Breast epithelium (tissue), 4 donors: ENCODE results near the gene HSH2D. TPM values are rescaled to one million over a fixed set of nuclear protein-coding genes. Genes with fewer than 3 reads are reported as not detected.
A peak's percentile ranks its signal among the peaks of the same experiment; 100 is the strongest.
"Not testable (repeated sequence)": the region's sequence is repeated elsewhere in the genome, so short reads cannot be mapped to it uniquely, and the experiment has no call there.

Source experiments
- DNase-seq, 2 donors: peaks; one replicate each; pipeline ENCODE4 v3.0.0-alpha.2; 2019; ENCODE audit warnings: low spot score in 2 of 2
- H3K27ac ChIP-seq, 2 donors: fragments of 200-600 bp; sonication (generic) in 1 of 2; one replicate each; pipeline ENCODE4 v1.5.1; 2016 to 2019; ENCODE audit warnings: mild to moderate bottlenecking in 1 of 2
- H3K27me3 ChIP-seq, 2 donors: fragments of 200-600 bp; sonication (generic) in 1 of 2; one replicate each; pipeline versions ENCODE4 v1.5.1 to v1.6.0; 2017 to 2019; ENCODE audit warnings: control low read depth in 1 of 2, mild to moderate bottlenecking in 1 of 2
- H3K36me3 ChIP-seq: fragments of 200-600 bp; one replicate; pipeline ENCODE4 v1.5.1; 2019
- H3K4me1 ChIP-seq, 2 donors: fragments of 200-600 bp; sonication (generic); one replicate each; pipeline ENCODE4 v1.5.1; 2016 to 2019; ENCODE audit warnings: control low read depth in 1 of 2
- H3K4me3 ChIP-seq, 3 donors: fragments of 200-600 bp; sonication (generic); 1 replicate in 2 of 3; 2 replicates in 1 of 3; pipeline ENCODE4 v1.5.1; 2016 to 2019; ENCODE audit warnings: mild to moderate bottlenecking in 3 of 3, moderate library complexity in 2 of 3
- H3K9me3 ChIP-seq, 2 donors: fragments of 200-600 bp; sonication (generic) in 1 of 2; one replicate each; pipeline ENCODE4 v1.5.1; 2016 to 2019; ENCODE audit warnings: control low read depth in 1 of 2
- CTCF ChIP-seq, 3 donors: fragments of 450-650 bp; IDR thresholded peaks; one replicate each; pipeline ENCODE4 v1.5.1; 2016 to 2017; ENCODE audit warnings: antibody characterized with exemption in 3 of 3, mild to moderate bottlenecking in 3 of 3, moderate library complexity in 3 of 3
- POLR2A ChIP-seq: fragments of 450-650 bp; IDR thresholded peaks from one replicate; pipeline ENCODE4 v1.6.1; 2016; ENCODE audit warnings: antibody characterized with exemption, mild to moderate bottlenecking, moderate library complexity
- POLR2AphosphoS5 ChIP-seq, 3 donors: sonication (generic); formaldehyde crosslinking; IDR thresholded peaks; one replicate each; pipeline ENCODE4 v1.6.1; 2017; ENCODE audit warnings: antibody characterized with exemption in 3 of 3
- intact Hi-C: fragments of 100-400 bp; cut with DNase I; formaldehyde crosslinking; loops from one replicate; pipeline ENCODE4 v1.15.1; 2023; ENCODE audit warnings: low total_unique reads
- total RNA-seq, 3 donors: library from RNA; depleted of rRNA; stranded (reverse); fragments of >200 nt; gene quantifications; one replicate each; pipeline ENCODE4 v1.1.0, GENCODE V29; 2016

Gene HSH2D
- total RNA-seq, 3 donors from 2014 or later: 0.16 to 5.7 (median 5.6) TPM

GRCh38 chr19:16098821-16099220 is 44.7 kb upstream of the HSH2D start:
- Histone ChIP-seq H3K36me3 (peaks cover 4% of the 10 kb centered on the region), H3K4me1 (no peaks in the 10 kb centered on the region), H3K4me3 (no peak overlapping the region), H3K27ac (peak overlapping the region in 1 of 2 donors; percentile 74), H3K27me3 (no peaks in the 10 kb centered on the region), H3K9me3 (no peaks in the 10 kb centered on the region)
- no peak for DNase-seq
- intact Hi-C loops: no loop called here
- no peak for TF ChIP-seq POLR2AphosphoS5 (IDR thresholded peaks at IDR 0.05)
- no peak for TF ChIP-seq POLR2A
- no peak for TF ChIP-seq CTCF (IDR thresholded peaks at IDR 0.05)

GRCh38 chr19:16099314-16099965 is 44.0 kb upstream of the HSH2D start:
- H3K4me3 ChIP-seq, H3K36me3 ChIP-seq, H3K27me3 ChIP-seq, H3K9me3 ChIP-seq, H3K27ac ChIP-seq, intact Hi-C loops, DNase-seq, H3K4me1 ChIP-seq: not testable (repeated sequence)

- H3K27ac ChIP-seq: no peak overlapping the region
- no peaks in the 10 kb centered on the region for H3K9me3 ChIP-seq
- TF ChIP-seq CTCF (IDR thresholded peaks at IDR 0.05) (no peak), POLR2A (no peak), POLR2AphosphoS5 (IDR thresholded peaks at IDR 0.05) (no peak)
- no peaks in the 10 kb centered on the region for H3K27me3 ChIP-seq
- peaks cover 4% of the 10 kb centered on the region for H3K36me3 ChIP-seq
- H3K4me3 ChIP-seq: no peak overlapping the region
- no peak for DNase-seq
- no peaks in the 10 kb centered on the region for H3K4me1 ChIP-seq
- intact Hi-C loops: no loop called here
These were observed 43.0 kb upstream of the HSH2D start for GRCh38 chr19:16100524-16100923.

- Histone ChIP-seq H3K4me3 (no peak overlapping the region), H3K9me3 (no peaks in the 10 kb centered on the region), H3K27me3 (no peaks in the 10 kb centered on the region), H3K36me3 (peaks cover 4% of the 10 kb centered on the region), H3K4me1 (no peaks in the 10 kb centered on the region), H3K27ac (peak overlapping the region in 1 of 2 donors; percentile 32)
- no peak for DNase-seq
- intact Hi-C loops: no loop called here
- TF ChIP-seq POLR2AphosphoS5 (IDR thresholded peaks at IDR 0.05) (no peak), CTCF (IDR thresholded peaks at IDR 0.05) (no peak), POLR2A (no peak)
These were observed 38.8 kb upstream of the HSH2D start for GRCh38 chr19:16104722-16105121.

GRCh38 chr19:16106121-16106520 is 37.4 kb upstream of the HSH2D start:
- DNase-seq: no peak
- intact Hi-C loops: no loop called here
- Histone ChIP-seq H3K9me3 (no peaks in the 10 kb centered on the region), H3K27me3 (no peaks in the 10 kb centered on the region), H3K36me3 (peaks cover 4% of the 10 kb centered on the region), H3K4me1 (no peaks in the 10 kb centered on the region), H3K4me3 (no peak overlapping the region), H3K27ac (peak overlapping the region in 1 of 2 donors; percentile 26)
- TF ChIP-seq POLR2AphosphoS5 (IDR thresholded peaks at IDR 0.05) (no peak), CTCF (IDR thresholded peaks at IDR 0.05) (no peak), POLR2A (no peak)
